SJCRH30 (cell line): Measurements from ENCODE around the gene RASSF5. TPM values are rescaled to one million over a fixed set of nuclear protein-coding genes. Genes with fewer than 3 reads are reported as not detected.

Source experiments
- DNase-seq, 2 experiments: peaks; one replicate each; pipeline ENCODE4 v3.0.0-alpha.2; 2015 to 2020
- H3K27ac ChIP-seq: fragments of 250-450 bp; sonication (Bioruptor Pico); 2 replicates; pipeline ENCODE4 v1.5.1; 2020; ENCODE audit warnings: mild to moderate bottlenecking, moderate library complexity
- H3K27me3 ChIP-seq: fragments of 250-450 bp; sonication (Bioruptor Pico); 2 replicates; pipeline ENCODE4 v1.5.1; 2020; ENCODE audit warnings: mild to moderate bottlenecking, moderate library complexity
- H3K36me3 ChIP-seq: fragments of 250-450 bp; sonication (Bioruptor Pico); 2 replicates; pipeline ENCODE4 v1.5.1; 2020; ENCODE audit warnings: mild to moderate bottlenecking, moderate library complexity
- H3K4me1 ChIP-seq: fragments of 250-450 bp; sonication (Bioruptor Pico); 2 replicates; pipeline ENCODE4 v1.5.1; 2020; ENCODE audit warnings: mild to moderate bottlenecking, moderate library complexity
- H3K4me3 ChIP-seq: fragments of 250-450 bp; sonication (Bioruptor Pico); 2 replicates; pipeline ENCODE4 v1.5.1; 2020; ENCODE audit warnings: mild to moderate bottlenecking, moderate library complexity
- H3K9me3 ChIP-seq: fragments of 250-450 bp; sonication (Bioruptor Pico); replicated peaks from 2 replicates; pipeline ENCODE4 v1.5.1; 2020; ENCODE audit warnings: mild to moderate bottlenecking, moderate library complexity
- total RNA-seq: library from RNA; depleted of rRNA; stranded (reverse); fragments of >200 nt; shearing (Covaris generic); gene quantifications from 2 replicates; pipeline ENCODE4 v1.2.3, GENCODE V29; 2014

RASSF5 gene
- total RNA-seq, 1 experiment from 2014 or later: 9.5 TPM

DNA sequence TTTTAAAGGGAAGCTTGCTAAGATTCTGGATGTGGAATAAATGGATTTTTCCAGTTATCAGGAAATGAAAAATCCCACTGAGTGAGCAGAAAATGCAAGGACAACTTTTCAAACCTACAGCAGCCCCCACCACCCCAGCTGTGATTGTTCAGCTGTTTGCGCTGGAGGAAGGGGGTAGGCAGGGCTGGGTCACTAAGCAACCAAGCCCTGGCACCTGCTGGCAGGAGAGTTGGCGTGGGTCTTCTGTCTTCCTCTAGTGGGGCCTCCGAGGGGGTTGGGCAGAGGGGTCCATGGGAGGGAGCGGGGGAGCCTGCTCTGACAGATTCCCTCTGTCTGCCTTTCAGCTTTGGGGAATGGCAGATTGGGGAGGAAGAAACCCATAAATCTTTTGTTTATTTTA is 59.7 kb downstream of the RASSF5 start:
- Histone ChIP-seq H3K4me3 (no peak overlapping the region), H3K27me3 (no peaks in the 10 kb centered on the region), H3K36me3 (no peaks in the 10 kb centered on the region), H3K4me1 (peaks cover 35% of the 10 kb centered on the region), H3K27ac (peak overlapping the region; percentile 30), H3K9me3 (no peaks in the 10 kb centered on the region)
- peak; percentile 78 to 84 for DNase-seq

DNA sequence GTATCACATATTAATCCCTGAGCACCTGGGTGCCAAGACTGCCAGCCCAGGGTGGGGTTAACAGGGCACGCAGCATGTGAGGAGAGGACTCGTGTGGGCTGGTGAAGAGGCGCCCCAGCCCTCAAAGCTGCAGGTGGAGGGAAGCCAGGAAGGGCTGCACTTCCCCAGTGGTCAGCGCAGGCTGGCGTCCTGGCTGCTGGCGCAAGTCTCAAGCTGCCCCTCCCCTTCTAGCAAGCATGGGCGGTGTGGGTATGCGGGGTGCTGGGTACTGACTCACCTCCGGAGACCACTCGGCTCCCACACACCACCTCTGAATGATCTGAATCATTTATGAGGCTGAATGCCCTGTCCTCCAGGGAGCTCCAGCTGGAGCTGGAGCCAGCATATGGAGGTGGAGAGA is 60.9 kb downstream of the RASSF5 start:
- DNase-seq: no peak
- H3K9me3 ChIP-seq: no peaks in the 10 kb centered on the region
- peaks cover 27% of the 10 kb centered on the region for H3K4me1 ChIP-seq

DNA sequence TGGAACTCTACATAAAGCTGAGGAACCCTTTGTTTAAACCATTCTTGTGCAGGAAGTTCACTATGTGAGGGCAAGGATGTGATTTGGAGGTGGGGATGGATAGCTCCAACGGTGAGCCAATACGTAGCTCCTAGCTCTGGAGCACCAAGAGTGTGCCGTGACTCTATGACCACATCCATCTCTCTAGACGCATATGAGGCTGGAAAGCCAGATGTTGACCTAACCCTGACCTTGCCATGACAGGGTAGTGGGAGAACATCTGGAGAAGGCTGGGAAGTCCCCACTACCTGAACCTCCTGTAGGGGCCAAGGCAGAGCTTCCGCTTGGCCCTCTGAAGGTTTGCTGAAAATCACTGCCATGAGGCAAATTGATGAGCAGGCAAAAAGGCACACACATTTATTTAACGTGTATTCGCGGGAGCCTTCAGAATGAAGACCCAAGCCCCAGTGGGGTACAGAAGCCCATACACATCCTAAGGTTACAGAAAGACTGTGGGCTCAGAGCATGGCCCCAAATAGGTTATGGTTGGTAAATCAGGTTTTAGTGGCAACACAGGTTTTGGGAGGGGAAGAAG is 61.5 kb downstream of the RASSF5 start:
- no peak overlapping the region for H3K27ac ChIP-seq
- no peak for DNase-seq
- no peaks in the 10 kb centered on the region for H3K9me3 ChIP-seq
- no peaks in the 10 kb centered on the region for H3K36me3 ChIP-seq
- no peaks in the 10 kb centered on the region for H3K27me3 ChIP-seq
- H3K4me1 ChIP-seq: peaks cover 23% of the 10 kb centered on the region
- no peak overlapping the region for H3K4me3 ChIP-seq

More for the DNA sequence above, 60.9 kb downstream of the RASSF5 start:
- Histone ChIP-seq H3K27ac (no peak overlapping the region), H3K27me3 (no peaks in the 10 kb centered on the region), H3K36me3 (no peaks in the 10 kb centered on the region), H3K4me3 (no peak overlapping the region)

DNA sequence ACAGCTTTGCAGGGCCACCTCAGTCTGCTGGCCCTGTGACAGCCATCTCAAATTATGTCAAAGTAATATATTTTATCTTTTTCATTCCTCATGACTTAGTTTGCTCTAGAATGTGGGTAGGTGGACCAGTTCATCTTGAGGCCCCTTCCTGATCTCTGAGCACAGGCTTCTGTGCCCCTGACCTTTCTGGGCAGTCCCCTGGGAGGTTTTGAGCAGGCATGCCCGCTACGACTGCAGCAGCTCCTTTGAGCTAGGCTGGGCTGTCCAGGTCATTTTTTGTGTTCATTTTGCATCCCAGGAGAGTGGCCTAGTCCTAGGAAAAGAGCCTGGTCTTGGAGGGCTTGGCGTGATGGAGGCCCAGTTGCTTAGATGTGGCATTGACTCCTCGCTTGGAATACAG is 62.2 kb downstream of the RASSF5 start:
- no peak for DNase-seq
- no peak overlapping the region for H3K4me3 ChIP-seq
- peaks cover 23% of the 10 kb centered on the region for H3K4me1 ChIP-seq
- H3K27me3 ChIP-seq: no peaks in the 10 kb centered on the region
- no peaks in the 10 kb centered on the region for H3K9me3 ChIP-seq
- H3K36me3 ChIP-seq: no peaks in the 10 kb centered on the region
- H3K27ac ChIP-seq: no peak overlapping the region

DNA sequence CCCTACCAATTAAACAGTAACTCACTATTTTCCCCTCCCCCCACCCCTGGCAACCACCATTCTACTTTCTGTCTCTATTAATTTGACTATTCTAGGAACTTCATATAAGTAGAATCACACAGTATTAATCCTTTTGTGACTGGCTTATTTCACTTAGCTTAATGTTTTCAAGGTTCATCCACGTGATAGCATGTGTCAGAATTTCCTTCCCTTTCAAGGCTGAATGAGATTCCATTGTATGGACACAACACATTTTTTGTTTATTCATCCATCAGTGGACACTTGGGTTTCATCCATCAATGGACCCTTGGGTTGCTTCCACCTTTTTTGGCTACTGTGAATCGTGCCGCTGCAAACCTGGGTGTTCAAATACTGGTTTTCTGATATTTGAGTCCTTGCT is 63.2 kb downstream of the RASSF5 start:
- DNase-seq: no peak
- no peaks in the 10 kb centered on the region for H3K9me3 ChIP-seq
- H3K4me3 ChIP-seq: no peak overlapping the region
- no peaks in the 10 kb centered on the region for H3K27me3 ChIP-seq
- H3K36me3 ChIP-seq: no peaks in the 10 kb centered on the region
- peaks cover 33% of the 10 kb centered on the region for H3K4me1 ChIP-seq
- H3K27ac ChIP-seq: no peak overlapping the region

DNA sequence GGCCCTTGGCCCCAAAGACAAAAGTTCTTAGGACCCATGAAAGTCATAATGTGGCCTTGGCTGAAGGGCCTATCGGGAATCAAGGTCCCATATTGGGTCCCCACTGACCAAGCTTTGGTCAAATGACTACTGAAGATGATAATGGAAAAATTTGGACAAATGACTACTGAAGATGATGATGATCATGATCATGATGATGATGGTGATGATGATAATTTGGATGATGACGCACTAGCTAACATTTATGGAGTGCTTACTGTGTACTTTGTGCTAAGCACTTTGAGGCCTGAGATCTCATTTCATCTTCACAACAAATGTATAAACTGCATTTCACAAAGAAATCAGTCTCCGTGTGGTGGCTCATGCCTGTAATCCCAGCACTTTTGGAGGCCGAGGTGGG is 65.5 kb downstream of the RASSF5 start:
- Histone ChIP-seq H3K9me3 (no peaks in the 10 kb centered on the region), H3K4me1 (peaks cover 29% of the 10 kb centered on the region), H3K27me3 (no peaks in the 10 kb centered on the region), H3K36me3 (no peaks in the 10 kb centered on the region), H3K4me3 (no peak overlapping the region), H3K27ac (no peak overlapping the region)
- DNase-seq: no peak

DNA sequence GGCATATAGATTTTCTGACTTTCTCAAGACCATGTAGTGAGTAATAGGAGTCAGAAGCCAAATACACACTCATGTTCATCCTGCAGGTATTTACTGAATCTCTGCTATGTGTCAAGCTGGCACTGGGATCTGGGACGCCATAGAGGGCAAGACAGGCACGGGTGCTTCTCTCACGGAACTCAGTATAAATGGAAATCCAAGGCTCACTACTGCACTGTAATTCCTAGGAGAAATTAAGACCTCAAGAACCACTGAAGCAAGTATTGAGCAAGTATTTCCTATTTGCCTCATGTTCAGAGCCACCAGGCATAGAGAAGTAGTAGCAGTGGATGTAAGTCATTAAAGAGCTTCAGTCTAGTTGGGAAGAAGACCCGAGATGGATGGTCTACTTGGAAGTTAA is 66.0 kb downstream of the RASSF5 start:
- Histone ChIP-seq H3K9me3 (no peaks in the 10 kb centered on the region), H3K27me3 (no peaks in the 10 kb centered on the region), H3K27ac (no peak overlapping the region), H3K36me3 (no peaks in the 10 kb centered on the region), H3K4me1 (peaks cover 29% of the 10 kb centered on the region), H3K4me3 (no peak overlapping the region)
- no peak for DNase-seq

DNA sequence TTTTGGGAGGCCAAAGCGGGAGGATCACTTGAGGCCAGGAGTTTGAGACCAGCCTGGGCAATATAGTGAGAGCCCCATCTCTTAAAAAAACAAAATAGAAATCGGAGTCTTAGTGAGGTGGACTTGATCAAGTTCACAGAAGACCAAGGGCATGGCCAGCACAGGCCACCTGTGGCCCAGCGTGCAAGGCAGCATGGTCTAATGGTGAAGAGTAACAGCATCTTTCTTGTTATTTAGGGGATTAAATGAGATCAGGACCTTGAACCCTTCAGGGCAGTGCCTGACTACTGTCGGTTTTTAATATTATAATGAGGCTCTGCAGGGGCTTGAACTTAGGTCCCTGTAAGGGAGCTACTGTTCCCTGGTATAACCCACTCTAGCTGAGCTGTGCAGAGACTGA is 66.4 kb downstream of the RASSF5 start:
- no peak overlapping the region for H3K27ac ChIP-seq
- H3K4me3 ChIP-seq: no peak overlapping the region
- no peak for DNase-seq
- H3K36me3 ChIP-seq: no peaks in the 10 kb centered on the region
- H3K27me3 ChIP-seq: no peaks in the 10 kb centered on the region
- H3K9me3 ChIP-seq: no peaks in the 10 kb centered on the region
- H3K4me1 ChIP-seq: peaks cover 30% of the 10 kb centered on the region

DNA sequence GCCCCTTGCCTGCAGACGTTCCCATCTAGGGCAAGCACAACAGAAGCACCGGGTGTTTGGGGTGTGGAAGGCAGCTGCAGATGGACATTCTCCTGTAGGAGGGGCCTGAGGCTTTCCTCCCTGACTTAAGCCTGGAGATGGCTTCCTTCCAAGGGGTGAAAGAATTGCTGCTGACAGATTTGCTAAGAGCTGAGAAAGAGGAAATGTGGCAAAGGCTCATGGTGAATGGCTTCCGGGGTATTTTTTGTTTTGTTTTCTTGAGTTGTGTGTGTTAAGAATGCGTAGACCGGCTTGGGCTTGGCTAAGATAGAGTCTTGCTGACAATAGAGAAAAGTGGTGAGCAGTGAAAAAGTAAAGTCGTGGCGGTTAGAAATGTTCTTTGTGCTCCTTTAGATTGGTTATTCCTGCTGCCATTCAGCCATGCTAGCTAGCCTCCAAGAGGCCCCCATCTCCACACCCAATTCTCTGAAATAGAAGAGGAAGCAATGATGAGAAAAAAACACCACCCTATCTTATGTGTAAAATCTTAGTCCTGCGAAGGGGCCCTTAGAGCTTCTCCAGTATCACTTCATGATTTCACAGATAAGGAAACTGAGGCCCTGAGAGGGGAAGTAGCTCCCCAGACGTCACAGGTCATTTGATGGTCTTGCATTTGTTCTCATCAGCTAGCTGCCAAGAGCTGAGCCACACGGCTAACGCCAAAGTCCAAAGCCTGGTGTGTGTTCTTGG is 68.0 kb downstream of the RASSF5 start:
- Histone ChIP-seq H3K27ac (peak overlapping the region; percentile 97), H3K4me3 (peak overlapping the region; percentile 6), H3K36me3 (no peaks in the 10 kb centered on the region), H3K4me1 (peaks cover 34% of the 10 kb centered on the region), H3K9me3 (no peaks in the 10 kb centered on the region), H3K27me3 (no peaks in the 10 kb centered on the region)
- DNase-seq: peak; percentile 93 to 97

DNA sequence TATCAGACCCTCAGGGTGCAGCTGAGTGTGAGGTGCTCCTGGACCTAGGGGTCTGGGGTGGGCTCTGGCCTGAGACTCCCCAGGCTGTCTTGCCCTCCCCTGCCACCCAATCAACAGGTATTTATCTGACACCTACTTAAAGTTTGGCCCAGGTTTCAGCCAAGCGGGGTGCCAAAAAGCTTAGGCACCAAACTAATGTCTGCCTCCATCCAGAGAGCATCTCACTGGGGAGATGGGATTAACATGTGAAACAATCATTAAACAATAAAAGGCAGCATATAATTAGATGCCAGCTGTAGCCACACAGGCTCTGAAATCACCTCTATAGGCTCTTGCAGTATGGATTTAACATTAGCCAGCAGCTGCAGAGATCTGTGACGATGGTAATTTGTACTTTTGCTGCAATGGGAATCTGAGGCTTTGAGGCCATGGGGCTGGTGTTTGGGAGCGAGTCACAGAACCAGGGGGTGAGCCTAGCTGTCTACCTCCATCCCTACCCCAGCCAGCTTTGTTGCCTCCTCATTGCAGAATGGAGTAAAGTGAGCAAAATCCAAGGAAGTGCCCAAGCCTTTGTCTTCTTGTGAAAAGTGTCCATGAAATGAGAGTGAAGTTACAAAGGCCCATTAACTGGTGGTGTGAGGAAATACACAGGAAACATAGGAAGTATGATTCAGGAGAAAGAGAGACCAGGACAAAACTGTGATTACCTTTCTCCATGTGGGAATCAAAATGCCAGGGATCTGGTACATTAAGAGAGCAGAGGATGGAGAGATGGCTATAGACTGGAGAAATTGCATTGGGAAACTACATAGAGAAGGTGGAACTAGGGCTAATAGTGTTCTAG is 68.8 kb downstream of the RASSF5 start:
- H3K27me3 ChIP-seq: no peaks in the 10 kb centered on the region
- H3K9me3 ChIP-seq: no peaks in the 10 kb centered on the region
- peak overlapping the region; percentile 97 for H3K27ac ChIP-seq
- DNase-seq: peak; percentile 85 to 95
- peaks cover 34% of the 10 kb centered on the region for H3K4me1 ChIP-seq
- H3K36me3 ChIP-seq: no peaks in the 10 kb centered on the region
- no peak overlapping the region for H3K4me3 ChIP-seq

DNA sequence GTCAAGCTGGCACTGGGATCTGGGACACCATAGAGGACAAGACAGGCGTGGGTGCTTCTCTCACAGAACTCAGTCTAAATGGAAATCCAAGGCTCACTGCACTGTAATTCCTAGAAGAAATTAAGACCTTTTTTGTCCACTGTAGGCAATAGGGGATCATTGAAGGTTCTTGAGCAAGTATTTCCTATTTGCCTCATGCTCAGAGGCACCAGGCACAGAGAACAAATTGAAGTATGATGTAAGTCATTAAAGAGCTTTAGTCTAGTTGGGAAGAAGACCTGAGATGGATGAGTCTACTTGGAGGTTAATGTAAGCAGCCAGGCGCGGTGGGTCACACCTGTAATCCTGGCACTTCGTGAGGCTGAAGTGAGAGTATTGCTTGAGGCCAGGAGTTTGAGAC is 70.3 kb downstream of the RASSF5 start:
- no peak overlapping the region for H3K4me3 ChIP-seq
- peaks cover 40% of the 10 kb centered on the region for H3K4me1 ChIP-seq
- no peaks in the 10 kb centered on the region for H3K9me3 ChIP-seq
- no peak for DNase-seq
- H3K27me3 ChIP-seq: no peaks in the 10 kb centered on the region
- no peaks in the 10 kb centered on the region for H3K36me3 ChIP-seq
- no peak overlapping the region for H3K27ac ChIP-seq

DNA sequence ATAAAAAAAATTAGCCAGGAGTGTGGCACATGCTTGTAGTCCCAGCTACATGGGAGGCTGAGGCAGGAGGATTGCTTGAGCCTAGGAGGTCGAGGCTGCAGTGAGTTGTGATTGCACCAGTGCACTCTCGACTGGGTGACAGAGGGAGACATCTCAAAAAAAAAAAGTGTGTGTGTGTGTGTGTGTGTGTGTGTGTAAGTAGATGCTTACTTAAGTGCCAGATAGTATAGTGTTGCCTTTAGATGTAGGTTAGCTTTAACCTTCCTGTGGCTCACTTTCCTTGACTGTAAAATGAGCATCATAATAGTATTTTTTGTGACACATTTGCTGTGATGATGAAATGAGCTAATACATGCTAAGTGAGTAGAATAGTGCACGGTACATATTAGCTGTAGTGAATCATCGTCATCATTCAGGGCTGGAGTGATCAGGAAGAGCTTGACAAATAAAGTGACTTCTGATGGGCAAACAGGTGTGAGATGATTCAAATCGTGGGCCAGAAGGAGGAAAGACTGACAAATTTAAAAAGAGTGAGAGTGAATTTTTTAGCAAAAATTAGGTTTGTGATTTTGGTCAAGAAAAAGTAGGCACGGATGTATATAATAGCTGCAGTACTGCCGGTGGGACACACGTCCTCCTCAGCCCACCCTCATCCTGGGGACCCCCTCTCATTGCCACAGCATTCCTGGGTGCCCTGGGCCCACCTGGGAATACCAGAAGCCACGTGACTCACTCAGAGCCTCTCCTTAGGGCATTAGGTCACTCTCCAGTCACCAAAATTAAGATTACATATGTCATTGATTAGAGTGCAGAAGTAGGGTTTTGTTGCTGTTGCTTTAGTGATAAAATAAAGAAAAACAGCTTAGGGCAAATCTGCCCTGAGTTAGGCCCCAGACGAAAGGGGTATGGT is 71.0 kb downstream of the RASSF5 start:
- DNase-seq: no peak

DNA sequence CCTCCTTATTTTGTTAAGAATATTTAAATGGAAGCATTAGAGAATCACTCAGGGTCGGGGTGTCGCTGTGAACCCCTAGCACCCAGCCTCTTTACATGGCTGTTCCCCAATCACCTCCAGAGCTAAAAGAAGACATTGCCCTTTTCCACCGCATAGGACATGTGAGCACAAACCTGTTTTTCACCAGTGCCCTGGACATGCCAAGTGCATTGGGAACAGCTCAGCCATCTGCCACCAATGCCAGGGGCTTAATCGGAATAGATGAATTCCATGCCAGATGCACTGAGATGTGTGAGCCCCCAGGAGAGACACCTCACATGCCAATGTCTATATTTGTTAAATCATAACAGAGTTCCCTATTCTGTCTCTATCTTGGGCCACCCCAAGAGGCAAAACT is 71.6 kb downstream of the RASSF5 start:
- H3K36me3 ChIP-seq: no peaks in the 10 kb centered on the region
- no peak for DNase-seq
- no peak overlapping the region for H3K4me3 ChIP-seq
- H3K27me3 ChIP-seq: no peaks in the 10 kb centered on the region
- H3K27ac ChIP-seq: no peak overlapping the region
- H3K4me1 ChIP-seq: peaks cover 40% of the 10 kb centered on the region
- H3K9me3 ChIP-seq: no peaks in the 10 kb centered on the region

More for the DNA sequence above, 71.0 kb downstream of the RASSF5 start:
- Histone ChIP-seq H3K27ac (no peak overlapping the region), H3K4me3 (no peak overlapping the region), H3K27me3 (no peaks in the 10 kb centered on the region), H3K9me3 (no peaks in the 10 kb centered on the region), H3K4me1 (peaks cover 40% of the 10 kb centered on the region), H3K36me3 (no peaks in the 10 kb centered on the region)

DNA sequence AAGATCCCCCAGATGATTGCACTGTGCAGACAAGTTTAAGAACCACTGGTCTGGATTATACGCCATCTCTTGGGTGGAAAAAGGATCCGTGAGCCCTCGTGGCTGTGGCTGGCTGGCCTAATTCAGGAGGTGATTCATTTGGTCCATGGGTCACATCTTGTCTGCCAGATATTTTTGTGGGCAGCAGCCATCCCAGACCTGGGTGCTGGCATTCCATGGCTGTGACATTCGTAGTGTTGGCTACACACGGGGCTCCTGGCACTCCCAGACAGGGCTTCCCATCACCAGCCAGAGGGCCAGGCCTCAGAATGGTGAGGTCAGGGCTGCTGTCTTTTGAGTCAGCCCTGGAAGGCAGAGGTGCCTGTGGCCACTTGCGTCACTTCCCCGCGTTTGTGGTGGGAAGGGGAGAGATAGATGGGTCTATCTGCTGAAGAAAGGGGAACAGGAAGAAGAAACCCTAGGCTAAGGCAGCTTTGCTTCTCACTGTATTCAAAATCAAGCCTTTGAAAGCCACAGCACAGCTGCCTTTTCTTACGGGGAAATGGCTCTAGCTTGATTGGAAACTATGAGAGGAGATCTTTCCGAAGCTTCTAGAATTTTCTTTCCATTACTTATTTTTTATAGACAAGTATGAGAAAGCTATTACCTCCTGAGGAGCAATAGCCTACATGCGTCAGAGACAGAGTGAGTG is 72.6 kb downstream of the RASSF5 start:
- Histone ChIP-seq H3K9me3 (no peaks in the 10 kb centered on the region), H3K27ac (no peak overlapping the region), H3K4me3 (no peak overlapping the region), H3K27me3 (no peaks in the 10 kb centered on the region), H3K4me1 (peaks cover 35% of the 10 kb centered on the region), H3K36me3 (no peaks in the 10 kb centered on the region; the same call in 1 of the 2 replicates)
- peak in 1 of 2 experiments; percentile 33 for DNase-seq
